Suprapubic skin (tissue), 4 donors: Measurements from ENCODE around the gene CAMTA1. TPM values are rescaled to one million over a fixed set of nuclear protein-coding genes. Genes with fewer than 3 reads are reported as not detected.
"Not testable (repeated sequence)": the region's sequence is repeated elsewhere in the genome, so short reads cannot be mapped to it uniquely, and the experiment has no call there.

ENCODE experiments used
- DNase-seq, 2 donors: peaks; one replicate each; pipeline ENCODE4 v3.0.0-alpha.2; 2019; ENCODE audit warnings: low spot score in 2 of 2
- H3K27ac ChIP-seq: fragments of 200-600 bp; sonication (generic); one replicate; pipeline ENCODE4 v1.5.1; 2019
- H3K27me3 ChIP-seq: fragments of 200-600 bp; sonication (generic); one replicate; pipeline ENCODE4 v1.5.1; 2019
- H3K36me3 ChIP-seq: fragments of 200-600 bp; sonication (generic); one replicate; pipeline ENCODE4 v1.5.1; 2019
- H3K4me1 ChIP-seq: fragments of 200-600 bp; sonication (generic); one replicate; pipeline ENCODE4 v1.5.1; 2019
- H3K4me3 ChIP-seq: fragments of 200-600 bp; sonication (generic); one replicate; pipeline ENCODE4 v1.5.1; 2019; ENCODE audit warnings: mild to moderate bottlenecking
- H3K9me3 ChIP-seq: fragments of 200-600 bp; sonication (generic); one replicate; pipeline ENCODE4 v1.5.1; 2019
- EP300 ChIP-seq: sonication (generic); formaldehyde crosslinking; IDR thresholded peaks from one replicate; pipeline ENCODE4 v1.6.1; 2017; ENCODE audit warnings: antibody characterized with exemption
- POLR2A ChIP-seq, 2 donors: fragments of 450-650 bp; IDR thresholded peaks; one replicate each; pipeline ENCODE4 v1.6.1; 2017; ENCODE audit warnings: antibody characterized with exemption in 2 of 2, mild to moderate bottlenecking in 2 of 2, moderate library complexity in 2 of 2
- POLR2AphosphoS5 ChIP-seq, 3 donors: sonication (generic); formaldehyde crosslinking; IDR thresholded peaks; one replicate each; pipeline ENCODE4 v1.6.1; 2017; ENCODE audit warnings: antibody characterized with exemption in 3 of 3
- WGBS: methylation state at CpG from one replicate; pipeline ENCODE4 v1.1.5; 2018; 5-methylcytosine and 5-hydroxymethylcytosine counted together
- total RNA-seq, 4 donors: library from RNA; depleted of rRNA; stranded (reverse); fragments of >200 nt; gene quantifications; one replicate each; pipeline ENCODE4 v1.1.0, GENCODE V29; 2016
- TF ChIP-seq, protein P1 (sequence below), 2 donors: fragments of 200-600 bp in 1 of 2; fragments of 450-650 bp in 1 of 2; sonication (generic) in 1 of 2; IDR thresholded peaks; one replicate each; pipeline ENCODE4 v1.5.1; 2016 to 2019; ENCODE audit warnings: antibody characterized with exemption in 2 of 2, mild to moderate bottlenecking in 1 of 2, moderate library complexity in 1 of 2

Gene CAMTA1
- total RNA-seq, 4 donors from 2014 or later = 40.4 to 54.1 (median 46.6) TPM

DNA sequence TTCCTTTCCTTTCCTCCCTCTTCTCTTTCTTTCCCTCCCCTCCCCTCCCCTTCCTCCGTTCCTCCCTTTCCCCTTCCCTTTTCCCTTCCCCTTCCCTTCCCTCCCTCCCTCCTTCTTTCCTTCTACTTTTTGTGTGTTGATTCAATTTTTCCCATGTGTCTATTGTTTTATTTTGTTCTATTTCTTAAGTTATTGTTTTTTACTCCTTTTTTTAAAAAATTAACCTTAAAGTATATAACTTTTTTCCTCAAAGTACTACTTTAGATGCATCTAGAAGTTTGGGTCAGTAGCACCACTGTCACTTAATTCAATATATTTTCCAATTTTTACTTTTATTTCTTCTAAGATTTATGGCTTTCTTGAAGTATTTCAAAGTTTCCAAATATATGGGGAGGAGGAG lies 537.7 kb downstream of the CAMTA1 start:
- TF ChIP-seq EP300 (no peak), POLR2AphosphoS5 (IDR thresholded peaks at IDR 0.05) (no peak), POLR2A (IDR thresholded peaks at IDR 0.05) (no peak)
- TF ChIP-seq, protein P1, sequence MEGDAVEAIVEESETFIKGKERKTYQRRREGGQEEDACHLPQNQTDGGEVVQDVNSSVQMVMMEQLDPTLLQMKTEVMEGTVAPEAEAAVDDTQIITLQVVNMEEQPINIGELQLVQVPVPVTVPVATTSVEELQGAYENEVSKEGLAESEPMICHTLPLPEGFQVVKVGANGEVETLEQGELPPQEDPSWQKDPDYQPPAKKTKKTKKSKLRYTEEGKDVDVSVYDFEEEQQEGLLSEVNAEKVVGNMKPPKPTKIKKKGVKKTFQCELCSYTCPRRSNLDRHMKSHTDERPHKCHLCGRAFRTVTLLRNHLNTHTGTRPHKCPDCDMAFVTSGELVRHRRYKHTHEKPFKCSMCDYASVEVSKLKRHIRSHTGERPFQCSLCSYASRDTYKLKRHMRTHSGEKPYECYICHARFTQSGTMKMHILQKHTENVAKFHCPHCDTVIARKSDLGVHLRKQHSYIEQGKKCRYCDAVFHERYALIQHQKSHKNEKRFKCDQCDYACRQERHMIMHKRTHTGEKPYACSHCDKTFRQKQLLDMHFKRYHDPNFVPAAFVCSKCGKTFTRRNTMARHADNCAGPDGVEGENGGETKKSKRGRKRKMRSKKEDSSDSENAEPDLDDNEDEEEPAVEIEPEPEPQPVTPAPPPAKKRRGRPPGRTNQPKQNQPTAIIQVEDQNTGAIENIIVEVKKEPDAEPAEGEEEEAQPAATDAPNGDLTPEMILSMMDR (IDR thresholded peaks at IDR 0.05) = no peak
- WGBS = 50% methylated on average over 1 of the region's 1 CpG

DNA sequence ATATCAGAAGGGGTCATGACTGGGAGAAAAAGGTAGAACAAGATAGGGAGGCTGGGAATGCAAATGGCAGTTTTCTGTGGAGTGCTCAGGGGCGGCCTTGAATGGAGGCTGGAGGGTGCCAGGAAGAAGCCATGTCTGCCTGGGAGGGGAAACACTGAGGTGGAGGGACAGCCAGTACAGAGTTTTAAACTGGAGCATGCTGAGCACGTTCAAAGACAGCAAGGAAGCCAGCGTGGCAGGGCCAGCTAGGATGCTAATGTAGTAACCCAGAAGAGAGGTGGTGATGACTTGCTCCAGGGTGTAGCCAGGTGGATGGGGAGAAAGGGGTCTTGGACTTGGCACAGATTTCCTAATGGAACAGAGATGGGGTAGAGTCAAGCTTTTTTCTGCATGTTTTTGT lies 540.0 kb downstream of the CAMTA1 start:
- Histone ChIP-seq H3K36me3 (no peaks in the 10 kb centered on the region), H3K27ac (no peak overlapping the region), H3K27me3 (peaks cover 16% of the 10 kb centered on the region), H3K9me3 (no peaks in the 10 kb centered on the region), H3K4me3 (no peak overlapping the region), H3K4me1 (no peaks in the 10 kb centered on the region)
- peak in 1 of 2 donors; percentile 16 for DNase-seq
- WGBS = 84% methylated on average over 3 of the region's 3 CpGs
- TF ChIP-seq POLR2A (IDR thresholded peaks at IDR 0.05) = no peak
- TF ChIP-seq EP300 = no peak
- TF ChIP-seq, protein P1 (IDR thresholded peaks at IDR 0.05) = no peak
- no peak for TF ChIP-seq POLR2AphosphoS5 (IDR thresholded peaks at IDR 0.05)

More for the DNA sequence above, 537.7 kb downstream of the CAMTA1 start:
- peaks cover 8% of the 10 kb centered on the region for H3K27me3 ChIP-seq
- H3K4me3 ChIP-seq = no peak overlapping the region
- no peaks in the 10 kb centered on the region for H3K9me3 ChIP-seq
- no peak for DNase-seq
- no peaks in the 10 kb centered on the region for H3K36me3 ChIP-seq
- no peak overlapping the region for H3K27ac ChIP-seq
- H3K4me1 ChIP-seq = no peaks in the 10 kb centered on the region

DNA sequence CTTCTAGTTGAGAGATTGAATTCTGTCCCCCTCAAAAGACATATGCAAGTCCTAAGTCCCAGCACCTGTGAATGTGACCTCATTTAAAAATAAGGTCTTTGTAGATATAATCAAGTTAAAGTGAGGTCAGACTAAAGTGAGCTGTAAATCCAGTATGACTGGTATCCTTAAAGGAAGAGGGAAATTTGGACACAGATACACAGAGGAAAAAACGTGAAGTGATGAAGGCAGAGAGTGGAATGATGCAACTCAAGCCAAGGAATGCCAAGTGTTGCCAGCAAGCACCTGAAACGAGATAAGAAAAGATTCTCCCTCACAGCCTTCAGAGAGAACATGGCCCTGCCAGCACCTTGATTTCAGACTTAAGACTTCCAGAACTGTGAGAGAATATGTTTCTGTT lies 541.1 kb downstream of the CAMTA1 start:
- Histone ChIP-seq H3K36me3 (no peaks in the 10 kb centered on the region), H3K27ac (no peak overlapping the region), H3K4me3 (no peak overlapping the region), H3K4me1 (no peaks in the 10 kb centered on the region), H3K9me3 (no peaks in the 10 kb centered on the region), H3K27me3 (peaks cover 25% of the 10 kb centered on the region)
- TF ChIP-seq POLR2A (IDR thresholded peaks at IDR 0.05) (no peak), EP300 (no peak), POLR2AphosphoS5 (IDR thresholded peaks at IDR 0.05) (no peak)
- TF ChIP-seq, protein P1 (IDR thresholded peaks at IDR 0.05) = no peak
- DNase-seq = peak in 1 of 2 donors; percentile 16
- 36% methylated on average over 2 of the region's 2 CpGs for whole genome bisulfite sequencing

DNA sequence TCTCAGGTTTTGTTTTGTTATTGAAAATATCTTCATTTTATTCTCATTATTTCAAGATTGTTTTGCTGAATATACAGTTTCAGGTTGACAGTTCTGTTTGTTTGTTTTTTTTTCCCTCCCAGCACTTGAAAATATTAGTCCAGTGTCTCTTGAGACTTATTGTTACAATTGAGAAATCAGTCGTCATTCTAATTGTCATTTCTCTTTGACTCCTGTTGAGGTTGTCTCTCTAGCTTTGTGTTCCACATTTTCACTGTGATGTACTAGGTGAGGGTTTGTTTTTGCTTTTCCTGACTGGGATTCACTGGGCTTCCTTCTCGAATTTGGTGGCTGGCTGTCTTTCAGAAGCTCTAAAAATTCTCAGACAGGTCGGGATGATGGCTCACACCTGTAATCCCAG lies 542.6 kb downstream of the CAMTA1 start:
- TF ChIP-seq EP300 (no peak), POLR2A (IDR thresholded peaks at IDR 0.05) (no peak), POLR2AphosphoS5 (IDR thresholded peaks at IDR 0.05) (no peak)
- TF ChIP-seq, protein P1 (IDR thresholded peaks at IDR 0.05) = no peak
- Histone ChIP-seq H3K27ac (no peak overlapping the region), H3K9me3 (no peaks in the 10 kb centered on the region), H3K4me3 (no peak overlapping the region), H3K36me3 (no peaks in the 10 kb centered on the region), H3K27me3 (peaks cover 33% of the 10 kb centered on the region), H3K4me1 (no peaks in the 10 kb centered on the region)
- DNase-seq = no peak
- 74% methylated on average over 3 of the region's 3 CpGs for WGBS

DNA sequence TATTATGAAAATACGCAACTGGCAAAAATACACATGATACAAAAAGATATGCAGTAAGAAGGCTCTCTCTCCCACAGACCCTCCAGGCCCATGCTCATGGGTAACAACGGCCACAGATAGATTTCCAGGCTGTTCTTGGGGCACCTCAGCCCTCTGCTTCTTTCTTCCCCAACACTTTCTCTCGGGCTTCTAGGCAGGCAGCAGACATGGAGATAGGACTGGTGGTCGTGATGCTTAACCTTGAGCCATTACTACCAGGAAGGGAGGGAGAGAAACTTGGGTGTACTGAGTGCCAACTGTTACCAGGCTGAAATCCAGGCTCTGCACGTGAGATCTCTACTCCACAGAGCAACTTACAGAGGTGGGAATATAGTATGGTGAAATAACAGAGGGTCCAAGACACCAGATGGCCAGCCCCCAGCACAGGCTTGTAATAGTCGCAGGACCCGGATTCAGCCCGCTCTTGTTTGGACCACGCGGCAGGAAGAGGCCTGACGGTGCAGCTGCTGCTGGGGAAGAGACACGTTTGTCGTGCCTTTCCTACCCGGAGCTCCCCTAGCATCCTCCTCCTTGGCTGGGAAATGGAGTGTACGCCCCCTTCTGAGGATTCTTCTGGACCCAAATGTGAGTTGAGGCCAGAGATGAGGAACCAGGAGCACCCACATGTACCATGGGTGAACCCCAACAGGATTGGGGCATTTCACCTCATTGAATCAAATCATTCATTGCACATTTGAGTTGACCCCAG lies 544.8 kb downstream of the CAMTA1 start:
- H3K27ac ChIP-seq = no peak overlapping the region
- TF ChIP-seq, protein P1 (IDR thresholded peaks at IDR 0.05) = no peak
- no peak for TF ChIP-seq POLR2AphosphoS5 (IDR thresholded peaks at IDR 0.05)
- TF ChIP-seq EP300 = no peak
- TF ChIP-seq POLR2A (IDR thresholded peaks at IDR 0.05) = no peak
- peaks cover 9% of the 10 kb centered on the region for H3K4me1 ChIP-seq
- peak in 1 of 2 donors; percentile 44 for DNase-seq
- WGBS = 92% methylated on average over 15 of the region's 15 CpGs
- peaks cover 35% of the 10 kb centered on the region for H3K27me3 ChIP-seq
- no peaks in the 10 kb centered on the region for H3K36me3 ChIP-seq
- H3K4me3 ChIP-seq = no peak overlapping the region
- H3K9me3 ChIP-seq = no peaks in the 10 kb centered on the region

DNA sequence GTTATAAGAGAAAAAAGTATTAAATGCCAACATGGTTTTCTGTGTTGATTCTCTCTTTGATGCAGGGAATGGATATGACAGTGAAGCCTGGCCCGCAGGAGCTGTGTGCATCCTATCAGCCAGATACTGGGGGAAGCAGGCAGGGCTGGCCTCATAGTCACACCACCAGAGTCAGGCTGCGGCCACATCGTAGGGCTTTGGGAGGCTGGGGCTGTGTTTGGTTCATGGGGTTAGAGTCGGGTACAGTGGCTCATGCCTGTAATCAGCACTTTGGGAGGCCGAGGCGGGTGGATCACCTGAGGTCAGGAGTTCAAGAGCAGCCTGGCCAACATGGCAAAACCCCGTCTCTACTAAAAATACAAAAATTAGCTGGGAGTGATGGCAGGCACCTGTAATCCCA lies 545.5 kb downstream of the CAMTA1 start:
- DNase-seq = peak in 1 of 2 donors; percentile 40
- 85% methylated on average over 7 of the region's 7 CpGs for WGBS
- H3K4me3 ChIP-seq, H3K36me3 ChIP-seq, H3K27ac ChIP-seq, H3K9me3 ChIP-seq: not testable (repeated sequence)
- H3K4me1 ChIP-seq = peaks cover 13% of the 10 kb centered on the region
- peaks cover 32% of the 10 kb centered on the region for H3K27me3 ChIP-seq
